CD4-positive, alpha-beta T cell treated with Interleukin-6 at 100 ng/mL for 8 hours (primary cell): ENCODE data around the gene GMDS.

Experiments used
- DNase-seq: peaks from one replicate; pipeline ENCODE4 v3.0.0-alpha.2; 2020; ENCODE audit warnings: mixed read lengths, low spot score

The GMDS gene

GRCh38 chr6:2133716-2134310 lies 111.6 kb downstream of the GMDS start:
- no peak for DNase-seq

GRCh38 chr6:2132916-2133315 lies 112.5 kb downstream of the GMDS start:
- DNase-seq = no peak

- no peak for DNase-seq
Measured at GRCh38 chr6:2132416-2132815, 113.0 kb downstream of the GMDS start.

- no peak for DNase-seq
Measured at GRCh38 chr6:2129182-2129621, 116.2 kb downstream of the GMDS start.

- DNase-seq = no peak
Measured at GRCh38 chr6:2127484-2127911, 117.9 kb downstream of the GMDS start.

GRCh38 chr6:2126351-2126750 lies 119.1 kb downstream of the GMDS start:
- no peak for DNase-seq

GRCh38 chr6:2125158-2125557 lies 120.2 kb downstream of the GMDS start:
- no peak for DNase-seq

- DNase-seq = no peak
Measured at GRCh38 chr6:2124260-2124709, 121.1 kb downstream of the GMDS start.

GRCh38 chr6:2120912-2121311 lies 124.5 kb downstream of the GMDS start:
- DNase-seq = no peak

- DNase-seq = no peak
Measured at GRCh38 chr6:2119275-2119674, 126.1 kb downstream of the GMDS start.

- DNase-seq = no peak
Measured at GRCh38 chr6:2118136-2118535, 127.3 kb downstream of the GMDS start.

- no peak for DNase-seq
Measured at GRCh38 chr6:2117447-2117846, 128.0 kb downstream of the GMDS start.

- no peak for DNase-seq
Measured at GRCh38 chr6:2116496-2116895, 128.9 kb downstream of the GMDS start.

- no peak for DNase-seq
Measured at GRCh38 chr6:2114100-2114499, 131.3 kb downstream of the GMDS start.

- DNase-seq = no peak
Measured at GRCh38 chr6:2111162-2111677, 134.2 kb downstream of the GMDS start.

GRCh38 chr6:2110504-2110903 lies 134.9 kb downstream of the GMDS start:
- no peak for DNase-seq

GRCh38 chr6:2109796-2110195 lies 135.6 kb downstream of the GMDS start:
- no peak for DNase-seq

- no peak for DNase-seq
Measured at GRCh38 chr6:2108700-2109306, 136.6 kb downstream of the GMDS start.

GRCh38 chr6:2104524-2104880 lies 140.9 kb downstream of the GMDS start:
- no peak for DNase-seq

- DNase-seq = no peak
Measured at GRCh38 chr6:2103765-2104523, 141.5 kb downstream of the GMDS start.

- DNase-seq = no peak
Measured at GRCh38 chr6:2102966-2103365, 142.4 kb downstream of the GMDS start.

GRCh38 chr6:2102316-2102883 lies 143.0 kb downstream of the GMDS start:
- DNase-seq = no peak

- DNase-seq = no peak
Measured at GRCh38 chr6:2101213-2101612, 144.2 kb downstream of the GMDS start.
